ENCODE measurements around the gene CISD1.

DNA sequence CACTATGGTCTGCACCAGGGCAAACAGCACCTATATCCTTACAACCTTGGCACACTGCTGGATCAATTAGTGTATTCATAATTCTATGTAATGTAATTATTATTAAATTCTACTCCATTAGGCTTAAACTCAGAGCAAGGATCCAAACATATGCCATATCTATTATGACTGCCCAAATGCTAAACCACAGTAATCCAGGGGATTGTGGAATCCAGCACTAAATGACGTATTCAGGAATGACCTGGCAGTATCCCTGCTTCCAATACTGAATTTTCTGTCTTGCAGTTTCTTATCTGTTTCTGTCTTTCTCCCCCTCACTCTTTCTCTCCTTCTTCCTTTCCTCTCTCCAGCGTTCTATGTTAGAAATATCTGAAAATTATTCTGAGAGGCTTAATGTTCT lies 49.4 kb downstream of the CISD1 start:
- TF ChIP-seq, protein P1, sequence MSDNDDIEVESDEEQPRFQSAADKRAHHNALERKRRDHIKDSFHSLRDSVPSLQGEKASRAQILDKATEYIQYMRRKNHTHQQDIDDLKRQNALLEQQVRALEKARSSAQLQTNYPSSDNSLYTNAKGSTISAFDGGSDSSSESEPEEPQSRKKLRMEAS (CRISPR knock-in tag; IDR thresholded peaks at IDR 0.05) = no peak
- TF ChIP-seq CTCF (IDR thresholded peaks at IDR 0.05) (no peak), NFYB (CRISPR knock-in tag; conservative IDR thresholded peaks at IDR 0.05; ENCODE audit: low read depth) (no peak), ERG (CRISPR knock-in tag; IDR thresholded peaks at IDR 0.05) (no peak), NR3C1 (CRISPR knock-in tag; conservative IDR thresholded peaks at IDR 0.05; ENCODE audit: low read depth) (no peak), FOXK1 (CRISPR knock-in tag; IDR thresholded peaks at IDR 0.05) (no peak), NR1H2 (CRISPR knock-in tag; IDR thresholded peaks at IDR 0.05) (no peak)
- TF ChIP-seq, protein P2, sequence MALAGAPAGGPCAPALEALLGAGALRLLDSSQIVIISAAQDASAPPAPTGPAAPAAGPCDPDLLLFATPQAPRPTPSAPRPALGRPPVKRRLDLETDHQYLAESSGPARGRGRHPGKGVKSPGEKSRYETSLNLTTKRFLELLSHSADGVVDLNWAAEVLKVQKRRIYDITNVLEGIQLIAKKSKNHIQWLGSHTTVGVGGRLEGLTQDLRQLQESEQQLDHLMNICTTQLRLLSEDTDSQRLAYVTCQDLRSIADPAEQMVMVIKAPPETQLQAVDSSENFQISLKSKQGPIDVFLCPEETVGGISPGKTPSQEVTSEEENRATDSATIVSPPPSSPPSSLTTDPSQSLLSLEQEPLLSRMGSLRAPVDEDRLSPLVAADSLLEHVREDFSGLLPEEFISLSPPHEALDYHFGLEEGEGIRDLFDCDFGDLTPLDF (CRISPR knock-in tag; IDR thresholded peaks at IDR 0.05) = no peak
- TF ChIP-seq, protein P3, sequence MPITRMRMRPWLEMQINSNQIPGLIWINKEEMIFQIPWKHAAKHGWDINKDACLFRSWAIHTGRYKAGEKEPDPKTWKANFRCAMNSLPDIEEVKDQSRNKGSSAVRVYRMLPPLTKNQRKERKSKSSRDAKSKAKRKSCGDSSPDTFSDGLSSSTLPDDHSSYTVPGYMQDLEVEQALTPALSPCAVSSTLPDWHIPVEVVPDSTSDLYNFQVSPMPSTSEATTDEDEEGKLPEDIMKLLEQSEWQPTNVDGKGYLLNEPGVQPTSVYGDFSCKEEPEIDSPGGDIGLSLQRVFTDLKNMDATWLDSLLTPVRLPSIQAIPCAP (CRISPR knock-in tag; IDR thresholded peaks at IDR 0.05) = no peak

Measured in WTC11 (cell line).